Thyroid gland (tissue), 4 donors: ENCODE results near the gene SHH. TPM values are rescaled to one million over a fixed set of nuclear protein-coding genes. Genes with fewer than 3 reads are reported as not detected.

Experiments used
- DNase-seq, 2 donors: peaks; one replicate each; pipeline ENCODE4 v3.0.0-alpha.2; 2019
- H3K27ac ChIP-seq, 3 donors: fragments of 200-600 bp; sonication (generic); 1 replicate in 2 of 3; 2 replicates in 1 of 3; pipeline ENCODE4 v1.5.1; 2016 to 2019; ENCODE audit warnings: mild to moderate bottlenecking in 1 of 3, moderate library complexity in 1 of 3
- H3K27me3 ChIP-seq: fragments of 200-600 bp; sonication (generic); one replicate; pipeline ENCODE4 v1.5.1; 2019
- H3K36me3 ChIP-seq, 2 donors: fragments of 200-600 bp; sonication (generic); one replicate each; pipeline ENCODE4 v1.5.1; 2016 to 2019
- H3K4me1 ChIP-seq, 2 donors: fragments of 200-600 bp; sonication (generic); one replicate each; pipeline ENCODE4 v1.5.1; 2017 to 2019
- H3K4me3 ChIP-seq, 3 donors: fragments of 200-600 bp; sonication (generic); replicated peaks in 1 of 3; 1 replicate in 2 of 3; 2 replicates in 1 of 3; pipeline ENCODE4 v1.5.1; 2016; ENCODE audit warnings: mild to moderate bottlenecking in 1 of 3
- H3K9me3 ChIP-seq: fragments of 200-600 bp; sonication (generic); one replicate; pipeline ENCODE4 v1.5.1; 2017
- CTCF ChIP-seq, 6 experiments: fragments of 200-600 bp in 3 of 6; fragments of 450-650 bp in 3 of 6; sonication (generic) in 3 of 6; IDR thresholded peaks; one replicate each; pipeline ENCODE4 v1.5.1; 2016 to 2019; ENCODE audit warnings: antibody characterized with exemption in 6 of 6, mild to moderate bottlenecking in 2 of 6, inconsistent platforms in 1 of 6, moderate library complexity in 1 of 6
- POLR2A ChIP-seq, 2 donors: fragments of 450-650 bp; IDR thresholded peaks; one replicate each; pipeline ENCODE4 v1.6.1; 2017; ENCODE audit warnings: antibody characterized with exemption in 2 of 2, mild to moderate bottlenecking in 2 of 2, moderate library complexity in 1 of 2
- WGBS, 2 donors: methylation state at CpG; one replicate each; pipeline ENCODE4 v1.1.5; 2017; 5-methylcytosine and 5-hydroxymethylcytosine counted together
- intact Hi-C: fragments of 100-400 bp; cut with DNase I; formaldehyde crosslinking; loops from one replicate; pipeline ENCODE4 v1.15.1; 2023
- total RNA-seq, 4 donors: library from RNA; depleted of rRNA; stranded (reverse); fragments of >200 nt; gene quantifications; one replicate each; pipeline ENCODE4 v1.2.3, GENCODE V29; 2016

SHH gene
- total RNA-seq, 4 donors from 2014 or later, result not detected

GRCh38 chr7:155829796-155830470 is 17.7 kb upstream of the SHH start:
- no peak overlapping the region for H3K4me3 ChIP-seq
- no peak overlapping the region for H3K27ac ChIP-seq
- WGBS, 2 donors, result 80 to 86% methylated on average over 9 to 16 of the region's 17 CpGs
- H3K27me3 ChIP-seq, result no peaks in the 10 kb centered on the region
- TF ChIP-seq CTCF (IDR thresholded peaks at IDR 0.05), result no peak
- no peak for TF ChIP-seq POLR2A (IDR thresholded peaks at IDR 0.05)
- H3K4me1 ChIP-seq, result no peaks in the 10 kb centered on the region
- H3K9me3 ChIP-seq, result no peaks in the 10 kb centered on the region
- H3K36me3 ChIP-seq, result no peaks in the 10 kb centered on the region
- intact Hi-C loops, result no loop called here
- DNase-seq, result no peak

- TF ChIP-seq POLR2A (IDR thresholded peaks at IDR 0.05) (no peak), CTCF (IDR thresholded peaks at IDR 0.05) (no peak)
These were observed 13.1 kb upstream of the SHH start for GRCh38 chr7:155825336-155825735.

DNA sequence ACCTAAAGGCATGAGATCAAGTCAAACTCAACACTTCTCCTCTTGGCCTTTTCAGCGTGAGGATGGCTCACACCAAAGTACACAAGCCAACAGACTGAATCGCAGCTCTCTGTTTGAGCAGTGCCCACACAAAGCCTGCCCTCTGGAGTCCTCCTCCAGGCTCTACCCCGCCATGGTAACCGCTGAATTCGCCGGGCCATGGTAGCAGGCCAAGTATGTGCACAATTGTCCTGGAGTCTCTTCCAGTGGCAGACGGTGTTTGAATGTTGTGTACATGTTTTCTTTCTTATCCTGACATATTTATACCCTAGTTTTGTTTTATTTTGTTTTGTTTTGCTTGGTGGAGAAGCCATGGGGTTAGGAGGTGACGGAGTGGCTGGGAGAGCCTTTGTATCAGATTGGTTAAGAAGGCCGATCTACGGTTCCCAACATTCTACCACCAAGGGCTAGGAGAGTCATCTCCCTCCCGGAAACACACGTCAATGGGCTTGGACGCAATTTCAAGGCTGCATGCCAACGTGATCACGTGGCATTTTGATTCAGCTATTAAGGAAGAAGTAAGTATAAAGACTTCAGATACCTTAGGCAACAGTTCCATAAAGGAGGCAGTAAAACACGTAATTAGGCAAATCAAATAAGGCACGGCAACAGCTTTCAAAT is 12.1 kb upstream of the SHH start:
- TF ChIP-seq CTCF (IDR thresholded peaks at IDR 0.05), result no peak
- TF ChIP-seq POLR2A (IDR thresholded peaks at IDR 0.05), result no peak
- H3K4me3 ChIP-seq, result no peak overlapping the region
- no peaks in the 10 kb centered on the region for H3K4me1 ChIP-seq
- intact Hi-C loops, result no loop called here
- WGBS, 2 donors, result 87 to 88% methylated on average over 17 of the region's 17 CpGs
- H3K9me3 ChIP-seq, result no peaks in the 10 kb centered on the region
- no peak overlapping the region for H3K27ac ChIP-seq
- no peak for DNase-seq
- no peaks in the 10 kb centered on the region for H3K36me3 ChIP-seq
- H3K27me3 ChIP-seq, result no peaks in the 10 kb centered on the region

More at GRCh38 chr7:155825336-155825735, 13.1 kb upstream of the SHH start:
- Histone ChIP-seq H3K4me3 (no peak overlapping the region), H3K36me3 (no peaks in the 10 kb centered on the region), H3K4me1 (no peaks in the 10 kb centered on the region), H3K27ac (no peak overlapping the region), H3K27me3 (no peaks in the 10 kb centered on the region), H3K9me3 (no peaks in the 10 kb centered on the region)
- WGBS, 2 donors, result 56 to 69% methylated on average over 3 of the region's 3 CpGs
- intact Hi-C loops, result no loop called here
- DNase-seq, result no peak

GRCh38 chr7:155821851-155822250 is 9.6 kb upstream of the SHH start:
- no peak for TF ChIP-seq POLR2A (IDR thresholded peaks at IDR 0.05)
- TF ChIP-seq CTCF (IDR thresholded peaks at IDR 0.05), result no peak
- 82 to 92% methylated on average over 7 to 11 of the region's 11 CpGs for WGBS, 2 donors
- no peak for DNase-seq
- H3K27me3 ChIP-seq, result no peaks in the 10 kb centered on the region
- no peaks in the 10 kb centered on the region for H3K4me1 ChIP-seq
- no peak overlapping the region for H3K27ac ChIP-seq
- H3K4me3 ChIP-seq, result no peak overlapping the region
- no peaks in the 10 kb centered on the region for H3K9me3 ChIP-seq
- no peaks in the 10 kb centered on the region for H3K36me3 ChIP-seq
- intact Hi-C loops, result no loop called here

- DNase-seq, result no peak
- no peaks in the 10 kb centered on the region for H3K27me3 ChIP-seq
- H3K27ac ChIP-seq, result no peak overlapping the region
- H3K36me3 ChIP-seq, result no peaks in the 10 kb centered on the region
- H3K4me3 ChIP-seq, result no peak overlapping the region
- no peaks in the 10 kb centered on the region for H3K4me1 ChIP-seq
- TF ChIP-seq POLR2A (IDR thresholded peaks at IDR 0.05) (no peak), CTCF (IDR thresholded peaks at IDR 0.05) (no peak)
- no peaks in the 10 kb centered on the region for H3K9me3 ChIP-seq
- intact Hi-C loops, result no loop called here
- whole genome bisulfite sequencing, 2 donors, result 86 to 89% methylated on average over 10 to 13 of the region's 13 CpGs
These were observed 8.5 kb upstream of the SHH start for GRCh38 chr7:155820788-155821187.
